Fibroblast of skin of left biceps (primary cell): ENCODE measurements around the gene FILIP1L.

Experiments
- DNase-seq, 2 experiments: peaks; one replicate each; pipeline ENCODE4 v3.0.0-alpha.2; 2013; ENCODE audit warnings: low read depth in 2 of 2

The FILIP1L gene

DNA sequence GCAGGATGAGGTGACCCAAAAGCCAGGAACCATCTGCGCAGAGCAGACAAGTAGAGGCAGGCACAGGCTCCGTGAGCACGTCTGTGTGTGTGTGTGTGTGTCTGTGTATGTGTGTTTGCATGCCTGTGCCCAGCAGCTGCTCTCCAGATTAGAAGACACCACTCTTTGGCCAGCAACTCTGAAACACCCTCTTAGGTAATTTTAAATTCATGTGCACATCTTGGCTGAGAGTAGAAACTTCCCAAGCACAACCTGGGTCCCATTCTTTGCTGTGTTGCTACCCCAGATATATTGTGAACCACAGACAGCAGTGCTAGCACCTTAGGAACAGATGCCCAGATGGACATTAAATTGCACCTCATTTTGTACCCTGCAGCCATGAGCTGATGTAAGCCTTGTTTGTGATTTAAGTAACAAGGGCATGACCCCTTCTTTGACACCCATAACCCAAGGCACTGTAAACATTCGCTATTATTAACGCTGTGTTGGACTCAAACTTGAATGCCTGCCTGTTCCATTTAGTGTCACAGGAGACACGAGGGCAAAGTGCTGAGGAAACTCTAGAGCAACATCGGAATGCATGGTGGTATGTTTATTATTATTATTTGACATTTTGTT is at the start of gene FILIP1L:
Gene FILIP1L (minus strand): TSS at position 89 of the 618 bp plus-strand sequence.
- DNase-seq = no peak

DNA sequence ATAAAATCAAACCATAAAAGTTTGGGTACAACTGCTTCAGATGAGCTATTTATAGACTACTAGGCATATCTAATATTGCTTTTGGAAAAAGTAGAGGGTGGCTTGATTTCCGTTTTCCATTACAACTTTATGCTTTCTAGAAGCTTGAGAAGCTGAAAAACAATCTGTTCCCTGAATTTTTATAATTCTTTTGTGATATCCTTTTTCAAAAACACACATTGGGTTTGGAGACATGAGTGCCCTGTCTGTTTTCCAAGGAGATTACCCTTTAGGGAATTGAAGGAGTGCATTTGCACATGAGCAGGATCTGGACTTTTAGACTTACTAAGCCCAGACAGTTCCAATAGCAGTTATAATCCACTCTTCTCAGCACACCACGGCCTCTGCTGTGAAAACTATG is 49.5 kb upstream of the FILIP1L start:
- DNase-seq = no peak

DNA sequence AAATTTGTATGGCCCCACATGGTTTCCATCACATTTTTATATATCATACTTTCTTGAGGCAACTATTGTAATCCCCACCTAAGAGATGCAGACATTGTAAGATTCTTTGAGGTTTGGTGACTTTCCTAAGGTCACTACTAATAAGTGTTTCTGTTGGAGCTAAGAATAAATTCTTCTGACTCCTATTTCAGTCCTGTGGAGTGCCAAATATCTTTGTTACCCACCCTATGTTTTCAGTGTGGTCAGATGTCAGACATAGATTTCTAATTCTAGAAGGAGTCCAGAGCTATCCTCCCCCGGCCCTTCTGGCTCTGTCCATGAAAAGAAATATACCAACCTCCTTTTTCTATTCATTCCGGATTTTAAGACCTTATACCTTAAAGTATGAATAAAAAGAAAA is 46.2 kb upstream of the FILIP1L start:
- DNase-seq = no peak

DNA sequence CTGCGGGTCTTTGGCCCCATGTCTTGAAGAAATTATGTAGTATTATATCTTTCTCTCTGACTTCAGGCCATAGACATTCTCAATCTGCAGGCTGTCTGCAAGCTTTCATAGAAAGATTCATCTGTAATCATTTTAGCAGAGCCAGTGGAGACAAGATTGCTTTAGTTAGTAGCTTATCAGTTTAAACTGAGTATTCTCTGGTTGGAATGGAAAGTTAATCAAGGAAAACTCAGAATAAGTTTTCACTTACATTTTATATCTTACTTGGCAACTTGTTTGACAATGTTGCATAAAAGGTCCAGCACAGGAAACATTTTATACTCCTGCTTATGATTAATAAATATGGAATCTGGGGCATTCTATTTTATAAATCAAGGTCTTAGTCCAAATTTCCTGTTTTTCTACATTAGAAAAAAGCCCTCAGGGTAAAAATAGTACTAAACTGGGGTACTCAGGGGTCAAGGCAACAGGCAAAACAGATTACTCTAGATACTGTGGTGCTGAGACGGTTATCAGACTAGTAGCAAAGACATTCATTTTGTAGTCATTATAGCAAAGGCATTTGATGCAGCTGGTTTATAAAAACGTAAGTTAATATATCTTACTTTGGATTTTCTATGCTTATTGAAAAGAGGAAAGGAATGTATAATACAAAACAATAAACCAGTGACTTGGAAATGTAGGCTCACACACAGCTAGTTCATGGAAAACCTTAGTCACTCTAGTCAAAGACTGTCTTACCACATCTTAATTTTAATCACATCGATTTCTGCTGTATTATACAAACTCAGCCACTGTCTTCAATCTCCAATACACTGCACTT is 45.2 kb upstream of the FILIP1L start:
- DNase-seq = peak; percentile 48 to 54

DNA sequence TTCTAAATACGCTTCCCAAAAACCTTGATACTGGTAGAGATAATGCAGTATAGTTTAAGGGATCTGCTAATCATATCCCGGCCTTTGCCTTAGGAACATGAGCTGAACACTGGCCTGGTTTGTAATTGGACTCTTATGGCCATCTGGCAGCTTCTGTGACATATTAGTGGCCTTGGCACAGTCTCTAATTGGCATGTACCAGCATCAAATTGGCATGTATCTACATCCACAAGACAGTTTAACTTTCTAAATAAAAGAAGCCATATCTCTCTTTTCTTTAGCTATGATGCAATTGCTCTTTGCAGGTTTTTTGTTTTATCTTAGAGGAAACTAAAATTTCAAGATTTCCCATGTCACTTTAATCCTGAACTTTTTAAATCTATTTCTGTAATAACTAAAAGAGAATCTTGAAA is 44.6 kb upstream of the FILIP1L start:
- DNase-seq = no peak

DNA sequence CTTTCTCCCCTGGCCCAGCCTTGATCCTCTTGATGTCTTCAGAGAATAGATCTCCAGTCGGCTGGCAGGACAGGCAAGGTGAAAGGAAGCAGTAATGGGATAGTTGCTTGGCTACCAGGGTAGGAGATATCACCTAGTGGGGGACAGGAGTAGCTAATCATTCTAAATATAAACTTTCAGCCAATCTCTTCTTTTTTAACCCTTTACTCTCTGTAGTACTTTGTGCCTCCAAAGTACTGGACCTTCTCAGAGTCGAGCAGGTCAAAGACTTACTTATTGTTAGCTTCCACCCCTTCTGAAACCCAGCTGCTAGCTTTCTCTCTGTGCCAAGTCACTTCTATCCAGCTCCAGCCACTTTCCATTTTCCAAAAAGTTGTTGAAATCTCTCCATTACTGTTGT is 43.4 kb upstream of the FILIP1L start:
- DNase-seq = no peak

DNA sequence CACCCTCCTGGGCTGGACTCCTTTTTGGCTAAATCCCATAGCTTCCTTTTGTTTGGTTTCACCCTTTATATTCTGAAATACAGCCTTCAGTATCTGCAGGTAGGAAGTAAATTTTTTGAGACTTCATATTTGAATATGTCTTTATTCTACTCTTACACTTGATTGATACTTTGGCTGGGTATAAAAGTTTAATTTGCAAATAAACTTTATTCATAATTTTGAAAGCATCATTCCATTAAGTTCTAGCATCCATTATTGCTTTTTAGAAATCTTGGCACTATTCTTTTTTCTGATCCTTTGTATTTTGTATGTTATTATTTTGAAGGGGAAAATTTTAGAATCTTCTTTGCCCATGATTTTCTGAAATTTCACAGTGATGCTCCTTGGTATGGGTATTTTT is 41.3 kb upstream of the FILIP1L start:
- DNase-seq = no peak

DNA sequence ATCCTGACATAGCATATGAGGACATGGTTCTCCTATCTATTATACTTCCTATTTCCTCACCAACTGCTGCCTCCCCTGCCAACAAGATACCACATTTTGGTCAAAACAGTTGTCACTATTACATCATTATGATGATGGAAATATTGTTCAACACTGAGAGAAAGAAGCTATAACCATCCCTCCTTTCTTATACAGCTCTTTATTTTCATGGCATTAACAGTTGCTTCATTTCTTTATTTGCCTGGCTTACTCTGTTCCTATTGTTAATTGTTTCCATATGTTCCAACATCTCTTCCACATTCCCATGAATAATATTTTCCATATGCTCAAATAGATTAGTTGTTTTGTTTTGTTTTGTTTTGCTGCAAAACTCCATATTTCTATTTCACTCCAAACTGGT is 40.8 kb upstream of the FILIP1L start:
- peak; percentile 57 to 67 for DNase-seq

DNA sequence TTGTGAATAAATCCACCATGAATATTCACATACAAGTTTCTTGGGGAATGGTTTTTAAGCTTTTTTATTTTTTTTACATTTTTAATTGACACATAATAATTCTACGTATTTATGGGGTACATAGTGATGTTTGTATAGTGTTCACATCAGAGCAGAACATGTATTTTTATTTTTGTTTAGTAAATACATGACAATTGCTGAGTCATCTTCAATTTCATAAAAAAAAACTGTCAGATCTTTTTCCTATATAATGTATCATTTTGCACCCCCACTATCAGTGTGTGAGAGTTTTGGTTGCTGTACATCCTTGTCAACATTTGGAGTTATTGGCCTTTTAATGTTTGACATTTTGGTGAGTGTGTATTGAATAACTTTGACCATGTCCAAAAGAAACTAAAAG is 39.9 kb upstream of the FILIP1L start:
- no peak for DNase-seq

DNA sequence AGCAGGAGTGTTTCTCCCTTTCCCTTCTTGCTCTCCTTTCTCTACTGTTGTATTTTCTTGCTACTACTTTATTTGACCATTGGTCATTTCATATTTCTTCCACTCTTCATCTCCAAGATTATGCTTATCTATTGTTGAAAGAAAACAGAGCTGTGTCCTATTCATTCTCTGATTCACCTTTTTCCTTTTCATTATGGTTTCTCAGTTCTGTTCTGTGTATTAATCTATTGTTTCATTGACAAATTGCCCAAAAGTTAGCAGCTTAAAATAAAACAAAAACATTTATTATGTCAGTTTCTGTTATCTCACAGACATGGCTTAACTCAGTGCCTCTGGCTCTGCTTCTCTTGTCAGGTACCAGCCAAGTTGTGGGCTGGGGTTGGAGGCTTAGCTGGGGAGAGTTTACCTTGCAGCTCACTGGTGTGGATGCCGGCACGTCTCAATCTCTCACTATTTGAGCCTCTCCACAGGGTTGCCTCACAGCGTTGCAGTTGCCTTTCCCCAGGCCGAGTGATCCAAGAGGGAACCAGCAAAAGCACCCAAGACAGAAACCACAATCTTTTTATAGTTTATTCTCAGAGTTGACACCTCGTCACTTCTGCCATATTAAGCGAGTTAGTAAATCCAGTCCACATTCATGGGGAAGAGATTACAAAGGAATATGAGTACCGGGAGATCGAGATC is 36.9 kb upstream of the FILIP1L start:
- no peak for DNase-seq

DNA sequence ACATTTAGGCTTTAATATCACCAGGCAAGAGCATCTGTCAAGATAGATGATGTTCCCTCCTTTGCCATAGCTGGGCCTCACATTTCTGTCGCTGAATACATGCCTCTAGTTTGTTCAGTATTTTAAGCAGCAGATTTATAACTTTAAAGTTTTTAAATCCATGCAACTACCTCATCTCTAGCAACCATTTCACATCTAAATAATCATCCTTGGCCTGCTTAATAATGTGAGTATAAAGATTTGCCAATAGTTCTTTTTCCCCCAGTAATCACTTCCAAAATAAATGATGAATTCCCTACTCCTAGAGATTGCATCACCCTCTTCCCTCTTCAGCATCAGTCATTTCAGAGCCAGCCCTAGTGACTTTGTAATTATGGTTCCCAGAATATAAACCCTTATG is 36.2 kb upstream of the FILIP1L start:
- peak; percentile 32 to 33 for DNase-seq

DNA sequence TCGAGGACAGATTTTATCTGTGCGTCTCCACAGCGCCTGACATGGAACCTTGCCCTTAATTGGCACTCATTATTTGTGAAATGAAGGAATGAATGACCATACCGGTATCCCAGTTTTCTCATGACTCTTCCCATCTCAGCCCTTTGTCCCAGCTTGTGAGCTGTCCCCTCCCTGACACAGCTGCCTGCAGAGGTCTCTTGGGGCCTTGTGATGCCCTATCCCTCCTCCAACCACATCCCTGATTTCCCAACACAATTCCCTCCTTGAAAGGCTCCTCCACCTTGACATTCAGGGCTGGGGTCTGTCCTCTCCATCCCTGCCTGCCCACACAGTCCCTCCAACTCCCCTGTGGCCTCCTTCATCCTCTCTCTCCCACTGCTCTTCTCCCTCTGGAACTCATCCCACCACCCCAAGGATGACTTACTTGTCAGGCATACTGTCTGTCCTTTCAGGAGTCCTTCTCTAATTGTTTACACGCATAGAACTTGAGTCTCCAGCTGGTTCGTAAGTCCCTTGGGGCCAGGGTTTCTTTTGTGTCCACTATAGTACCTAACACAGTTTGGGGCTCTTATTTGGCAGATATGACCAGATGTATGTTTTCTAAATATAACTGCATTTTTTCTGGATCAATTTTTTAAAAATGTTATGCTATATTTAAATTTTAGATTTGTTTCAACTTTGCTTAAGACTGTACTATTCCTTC is 35.6 kb upstream of the FILIP1L start:
- DNase-seq = no peak

DNA sequence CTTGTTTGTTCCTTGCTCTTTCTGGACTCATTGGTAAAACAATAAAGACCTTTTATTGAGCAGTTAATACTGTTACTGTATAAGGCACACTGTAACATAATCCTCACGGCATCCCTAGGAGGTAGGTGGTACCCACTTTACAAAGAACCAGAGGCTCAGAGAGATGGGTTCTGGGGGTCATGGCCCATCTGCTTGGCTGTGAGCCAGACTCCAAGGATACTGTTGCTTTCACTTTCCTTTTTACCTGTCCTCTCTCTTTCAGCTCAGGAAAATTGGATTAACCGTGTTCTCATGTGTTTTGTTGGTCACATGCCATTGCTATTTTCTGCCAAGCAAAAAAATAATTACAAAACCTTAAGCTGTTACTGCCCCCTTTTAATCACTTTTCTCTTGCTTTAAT is 34.8 kb upstream of the FILIP1L start:
- no peak for DNase-seq

DNA sequence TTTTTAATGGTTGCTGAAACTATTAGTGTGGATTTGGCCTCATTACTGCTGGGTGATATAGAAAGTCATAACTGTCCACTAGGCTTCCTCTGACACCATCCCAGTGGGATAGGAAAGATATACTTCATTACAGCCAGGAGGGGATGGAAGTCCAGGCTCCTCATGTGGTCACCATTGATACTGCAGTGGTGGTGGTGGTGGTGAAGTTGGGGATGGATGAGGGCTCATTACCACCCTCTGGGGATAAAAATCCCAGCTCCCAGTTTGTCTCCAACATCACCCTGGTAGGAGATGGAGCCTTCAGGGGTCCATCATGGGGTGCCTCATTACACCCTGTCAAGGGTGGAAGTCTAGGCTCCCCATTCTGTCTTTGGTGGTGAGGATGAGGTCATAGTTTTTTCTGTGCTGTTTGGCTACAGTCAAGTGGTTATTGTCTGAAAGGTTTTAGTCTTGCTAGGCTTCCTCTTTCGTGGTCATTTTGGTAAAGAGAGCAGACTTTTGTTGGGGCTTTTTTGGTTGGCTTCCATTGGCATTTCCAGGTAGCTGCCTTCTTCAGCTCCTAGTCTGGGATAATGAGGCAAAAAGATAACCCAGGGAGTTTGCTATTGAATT is 30.1 kb upstream of the FILIP1L start:
- no peak for DNase-seq

DNA sequence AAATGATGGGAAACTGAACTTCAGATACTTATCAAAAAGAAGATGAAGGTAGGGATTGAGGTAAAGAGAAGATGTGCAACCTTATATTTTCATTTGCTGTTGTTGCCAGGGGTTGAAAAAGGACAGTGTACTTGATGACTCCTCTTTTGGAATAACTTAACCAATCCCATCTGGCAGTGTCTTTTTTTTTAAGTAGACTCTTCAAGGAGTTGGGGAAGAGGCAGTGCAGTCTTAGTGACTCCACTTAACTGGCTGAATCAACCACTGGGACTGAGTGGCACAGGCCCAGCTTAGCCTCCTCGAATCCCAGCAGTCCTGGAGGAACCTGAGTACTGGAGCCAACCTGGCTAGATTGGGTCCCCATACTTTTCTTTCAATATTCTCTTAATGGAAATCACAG is 27.3 kb upstream of the FILIP1L start:
- no peak for DNase-seq

DNA sequence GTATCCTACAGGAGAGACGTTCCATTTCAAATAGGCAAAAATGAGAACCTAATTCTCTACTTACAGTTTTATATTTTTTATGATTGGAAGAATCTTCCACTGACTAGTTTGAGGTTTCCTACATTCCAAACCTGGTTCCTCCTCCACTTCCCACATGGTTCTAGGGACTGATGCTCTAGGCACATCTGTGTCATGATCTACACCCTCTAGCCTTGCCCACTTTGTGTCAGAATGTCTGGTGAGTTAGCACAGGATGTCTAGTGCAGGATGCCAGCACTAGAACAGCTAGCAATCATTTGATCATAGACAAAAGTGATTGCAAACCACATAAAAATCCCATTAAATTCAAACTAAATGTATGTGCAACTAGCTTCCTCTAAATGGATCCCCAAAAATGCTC is 26.7 kb upstream of the FILIP1L start:
- no peak for DNase-seq

DNA sequence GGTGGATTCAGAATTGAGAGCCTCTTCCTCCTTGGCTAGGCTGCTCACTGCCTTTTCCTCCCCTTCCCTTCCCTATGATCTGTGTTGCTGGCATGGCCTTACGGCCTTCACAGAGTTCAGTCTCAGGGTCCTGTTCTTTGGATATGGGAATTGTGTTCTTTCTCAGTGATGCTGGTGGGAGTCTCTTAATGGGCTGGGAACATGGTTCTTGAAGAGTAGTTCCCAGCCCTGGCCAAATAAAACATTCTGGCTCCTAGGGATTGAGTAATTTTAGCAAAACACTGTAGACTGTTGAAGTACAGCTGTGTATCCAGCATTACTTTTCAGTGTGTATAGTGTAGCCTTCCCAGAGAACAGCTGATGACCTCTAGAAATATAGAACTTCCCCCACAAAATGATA is 22.6 kb upstream of the FILIP1L start:
- DNase-seq = no peak

DNA sequence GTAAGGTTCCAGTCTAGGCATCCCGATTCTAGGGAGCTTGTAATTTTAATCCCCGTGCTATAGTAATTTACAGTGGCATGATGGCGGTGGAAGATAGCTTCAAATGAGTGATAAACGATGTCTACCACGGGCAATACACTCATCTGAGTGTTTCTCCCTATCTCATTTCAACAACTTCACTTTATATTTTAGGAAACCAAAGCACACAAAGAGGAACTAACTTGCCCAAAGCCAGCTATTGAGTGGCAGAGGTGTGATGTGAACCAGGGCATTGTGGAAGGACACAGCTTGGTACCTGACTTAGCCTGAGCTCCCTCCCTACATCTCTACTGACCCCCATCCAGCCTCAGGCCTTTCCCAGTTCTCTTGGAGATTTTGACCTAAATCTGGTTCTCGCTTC is 16.9 kb upstream of the FILIP1L start:
- DNase-seq = no peak

DNA sequence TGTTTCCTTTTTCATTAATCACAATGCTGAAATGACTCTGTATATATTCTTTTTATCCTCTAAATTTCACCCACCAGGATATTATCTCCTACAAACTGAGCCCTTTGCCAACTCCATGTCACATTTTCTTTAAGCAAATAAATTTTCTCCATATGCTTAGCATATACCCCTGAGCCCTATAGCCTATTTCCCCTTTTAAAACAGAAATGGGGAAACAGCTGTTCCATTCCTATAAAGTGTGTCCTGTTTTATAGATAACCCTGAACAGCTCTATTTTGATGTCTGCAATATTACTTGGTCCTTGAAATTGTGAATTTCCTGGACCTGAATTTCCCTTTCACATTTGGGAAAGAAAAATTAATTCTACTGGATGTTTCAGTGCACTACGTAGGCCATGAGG is 15.6 kb upstream of the FILIP1L start:
- no peak for DNase-seq

DNA sequence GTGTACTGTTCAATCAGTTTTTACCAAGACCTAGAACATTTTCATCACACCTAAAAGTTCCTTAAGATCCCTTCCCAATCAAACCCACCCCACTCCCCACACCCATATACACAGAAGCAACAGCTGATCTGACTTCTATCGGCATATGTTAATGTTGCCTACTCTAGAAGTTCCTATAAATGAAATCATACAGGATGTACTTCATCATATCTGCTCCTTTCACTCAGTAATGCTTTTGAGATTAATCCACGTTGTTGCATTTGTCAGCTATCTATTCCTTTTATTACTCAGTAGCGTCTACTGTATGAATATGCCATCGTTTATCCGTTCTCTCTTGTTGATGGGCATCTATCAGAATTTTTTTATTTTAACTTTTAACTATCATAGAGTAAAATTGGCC is 14.3 kb upstream of the FILIP1L start:
- no peak for DNase-seq

DNA sequence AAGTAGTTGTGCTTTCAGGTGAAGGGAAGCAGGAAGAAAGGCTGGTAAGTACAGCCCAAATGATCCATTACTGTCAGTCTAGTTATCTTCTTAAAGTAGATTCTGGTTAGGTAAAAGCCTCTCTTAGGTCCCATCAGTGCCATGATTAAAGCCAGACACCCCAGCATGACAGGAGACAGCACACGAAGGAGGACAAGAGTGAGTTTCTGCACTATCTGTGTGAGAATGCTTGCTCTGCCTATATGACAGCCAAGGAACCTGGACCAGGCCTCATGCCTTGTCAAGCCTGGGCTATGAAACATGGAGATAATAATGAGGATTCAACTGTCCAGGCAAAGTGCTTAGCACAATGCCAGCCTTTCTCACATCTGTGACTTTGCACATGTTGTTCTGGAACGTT is 13.5 kb upstream of the FILIP1L start:
- no peak for DNase-seq
